Neural cell (in vitro differentiated cells): ENCODE data around the gene CHERP. TPM values are rescaled to one million over a fixed set of nuclear protein-coding genes. Genes with fewer than 3 reads are reported as not detected.

Experiments used
- polyA plus RNA-seq: library from polyadenylated mRNA; depleted of rRNA; stranded (reverse); fragments of >200 nt; gene quantifications from 2 replicates; pipeline ENCODE4 v1.2.3, GENCODE V29; 2014
- small RNA-seq, 3 experiments: library from RNA; depleted of rRNA; stranded (forward); fragments of <200 nt; gene quantifications; one replicate each; pipeline ENCODE3, GENCODE V24; 2012

The CHERP gene
- polyA plus RNA-seq, 1 donor from 2014 or later, result 5.4 TPM

Small RNA genes lying within 50 kb of the gene (small RNA-seq; reads per million reads assigned to genes)
- 0 reads per million in 3 experiments for gene RN7SL146P

Other genes starting within 250 kb of the CHERP start
- 0.15 and 0.32 TPM in 2 replicates for gene KLF2, start 217.6 kb downstream of the CHERP start, polyA plus RNA-seq
- gene EPS15L1, start 70.5 kb downstream of the CHERP start, polyA plus RNA-seq, result 13.0 and 17.5 TPM in 2 replicates
- gene CALR3, start 46.3 kb downstream of the CHERP start, polyA plus RNA-seq, result not detected in 2 replicates
- gene C19orf44, start 46.0 kb downstream of the CHERP start, polyA plus RNA-seq, result 9.9 and 14.5 TPM in 2 replicates
- gene SLC35E1, start 30.0 kb upstream of the CHERP start, polyA plus RNA-seq, result 16.6 and 23.9 TPM in 2 replicates
- 3.8 and 4.2 TPM in 2 replicates for gene MED26, start 85.8 kb upstream of the CHERP start, polyA plus RNA-seq
- 153 and 171 TPM in 2 replicates for gene SMIM7, start 117.7 kb upstream of the CHERP start, polyA plus RNA-seq
- gene TMEM38A, start 118.7 kb upstream of the CHERP start, polyA plus RNA-seq, result 8.6 and 11.2 TPM in 2 replicates
- gene NWD1, start 177.4 kb upstream of the CHERP start, polyA plus RNA-seq, result 0.16 and 0.24 TPM in 2 replicates